MM.1S (cell line): ENCODE data around the gene EXOSC7.

Source experiments
- DNase-seq: peaks from one replicate; pipeline ENCODE4 v3.0.0-alpha.2; 2015
- H2AFZ ChIP-seq: fragments of 300-600 bp; sonication (generic); 2 replicates; pipeline ENCODE4 v1.6.0; 2016; ENCODE audit warnings: antibody characterized with exemption, low read length
- H3F3A ChIP-seq: fragments of 300-600 bp; sonication (generic); 2 replicates; pipeline ENCODE4 v1.6.1; 2016; ENCODE audit warnings: mild to moderate bottlenecking, antibody characterized with exemption, low read length, moderate library complexity, mixed read lengths; ENCODE audit not compliant: insufficient read depth
- H3K27ac ChIP-seq: fragments of 300-600 bp; sonication (generic); 2 replicates; pipeline ENCODE4 v1.5.1; 2016; ENCODE audit warnings: mild to moderate bottlenecking, low read length
- H3K27me3 ChIP-seq: fragments of 300-600 bp; sonication (generic); replicated peaks from 2 replicates; pipeline ENCODE4 v1.6.0; 2016; ENCODE audit warnings: low read length; ENCODE audit not compliant: insufficient read depth
- H3K36me3 ChIP-seq: fragments of 300-600 bp; sonication (generic); replicated peaks from 2 replicates; pipeline ENCODE4 v1.6.1; 2016; ENCODE audit warnings: mild to moderate bottlenecking, low read length, mixed read lengths; ENCODE audit not compliant: insufficient read depth
- H3K4me1 ChIP-seq: fragments of 300-600 bp; sonication (generic); 2 replicates; pipeline ENCODE4 v1.6.1; 2016; ENCODE audit warnings: low read length, mixed read lengths
- H3K4me2 ChIP-seq: fragments of 300-600 bp; sonication (generic); 2 replicates; pipeline ENCODE4 v1.6.0; 2016; ENCODE audit warnings: low read depth, low read length
- H3K4me3 ChIP-seq: fragments of 300-600 bp; sonication (generic); 2 replicates; pipeline ENCODE4 v1.5.1; 2016; ENCODE audit warnings: low read length, mixed read lengths
- H3K79me2 ChIP-seq: fragments of 300-600 bp; sonication (generic); 2 replicates; pipeline ENCODE4 v1.6.1; 2016; ENCODE audit warnings: mixed run types, low read length, mixed read lengths
- H3K9ac ChIP-seq: fragments of 300-600 bp; sonication (generic); 2 replicates; pipeline ENCODE4 v1.6.1; 2016; ENCODE audit warnings: low read length, mixed read lengths
- H3K9me2 ChIP-seq: fragments of 300-600 bp; sonication (generic); replicated peaks from 2 replicates; pipeline ENCODE4 v1.6.1; 2016; ENCODE audit warnings: mild to moderate bottlenecking, low read length, mixed read lengths; ENCODE audit not compliant: insufficient read depth
- H3K9me3 ChIP-seq: fragments of 300-600 bp; sonication (generic); replicated peaks from 2 replicates; pipeline ENCODE4 v1.6.1; 2016; ENCODE audit warnings: mild to moderate bottlenecking, low read length, mixed read lengths; ENCODE audit not compliant: insufficient read depth
- H4K20me1 ChIP-seq: fragments of 300-600 bp; sonication (generic); 2 replicates; pipeline ENCODE4 v1.6.1; 2016; ENCODE audit warnings: mild to moderate bottlenecking, low read length, moderate library complexity, mixed read lengths; ENCODE audit not compliant: insufficient read depth
- CTCF ChIP-seq: fragments of 300-600 bp; sonication (generic); IDR thresholded peaks from 2 replicates; pipeline ENCODE4 v1.5.1; 2016; ENCODE audit warnings: antibody characterized with exemption, low read length, mixed read lengths
- EZH2 ChIP-seq: fragments of 300-600 bp; sonication (generic); optimal IDR thresholded peaks from 2 replicates; pipeline ENCODE3; 2017; ENCODE audit warnings: low read depth, mild to moderate bottlenecking, antibody characterized with exemption, low read length, mixed read lengths
- EZH2phosphoT487 ChIP-seq: fragments of 300-600 bp; sonication (generic); IDR thresholded peaks from 2 replicates; pipeline ENCODE4 v1.6.1; 2018; ENCODE audit warnings: antibody characterized with exemption, low read length

EXOSC7 gene

GRCh38 chr3:45055032-45055410 lies 79.0 kb downstream of the EXOSC7 start:
- H3K4me2 ChIP-seq = no peak overlapping the region

GRCh38 chr3:45055411-45056143 lies 79.5 kb downstream of the EXOSC7 start:
- Histone ChIP-seq H3K27me3 (no peaks in the 10 kb centered on the region), H3K9me3 (no peaks in the 10 kb centered on the region), H3K4me1 (no peaks in the 10 kb centered on the region), H3K9ac (no peak overlapping the region), H3K79me2 (no peaks in the 10 kb centered on the region), H3K27ac (no peak overlapping the region), H3F3A (no peaks in the 10 kb centered on the region), H3K36me3 (no peaks in the 10 kb centered on the region), H4K20me1 (no peaks in the 10 kb centered on the region), H3K4me2 (no peak overlapping the region), H3K9me2 (no peaks in the 10 kb centered on the region), H3K4me3 (no peak overlapping the region), H2AFZ (no peak overlapping the region)
- TF ChIP-seq EZH2phosphoT487 (no peak), CTCF (peak; percentile 34)
- peak; percentile 24 for DNase-seq

More at GRCh38 chr3:45055032-45055410, 79.0 kb downstream of the EXOSC7 start:
- no peaks in the 10 kb centered on the region for H3K9me2 ChIP-seq
- H3K9ac ChIP-seq = no peak overlapping the region
- DNase-seq = no peak
- no peaks in the 10 kb centered on the region for H3K36me3 ChIP-seq
- no peak overlapping the region for H2AFZ ChIP-seq
- TF ChIP-seq EZH2phosphoT487 (no peak), CTCF (no peak), EZH2 (no peak)
- no peak overlapping the region for H3K4me3 ChIP-seq
- H3K27me3 ChIP-seq = no peaks in the 10 kb centered on the region
- H3K9me3 ChIP-seq = no peaks in the 10 kb centered on the region
- H4K20me1 ChIP-seq = no peaks in the 10 kb centered on the region
- no peaks in the 10 kb centered on the region for H3K79me2 ChIP-seq
- no peaks in the 10 kb centered on the region for H3F3A ChIP-seq
- no peak overlapping the region for H3K27ac ChIP-seq
- no peaks in the 10 kb centered on the region for H3K4me1 ChIP-seq

DNA sequence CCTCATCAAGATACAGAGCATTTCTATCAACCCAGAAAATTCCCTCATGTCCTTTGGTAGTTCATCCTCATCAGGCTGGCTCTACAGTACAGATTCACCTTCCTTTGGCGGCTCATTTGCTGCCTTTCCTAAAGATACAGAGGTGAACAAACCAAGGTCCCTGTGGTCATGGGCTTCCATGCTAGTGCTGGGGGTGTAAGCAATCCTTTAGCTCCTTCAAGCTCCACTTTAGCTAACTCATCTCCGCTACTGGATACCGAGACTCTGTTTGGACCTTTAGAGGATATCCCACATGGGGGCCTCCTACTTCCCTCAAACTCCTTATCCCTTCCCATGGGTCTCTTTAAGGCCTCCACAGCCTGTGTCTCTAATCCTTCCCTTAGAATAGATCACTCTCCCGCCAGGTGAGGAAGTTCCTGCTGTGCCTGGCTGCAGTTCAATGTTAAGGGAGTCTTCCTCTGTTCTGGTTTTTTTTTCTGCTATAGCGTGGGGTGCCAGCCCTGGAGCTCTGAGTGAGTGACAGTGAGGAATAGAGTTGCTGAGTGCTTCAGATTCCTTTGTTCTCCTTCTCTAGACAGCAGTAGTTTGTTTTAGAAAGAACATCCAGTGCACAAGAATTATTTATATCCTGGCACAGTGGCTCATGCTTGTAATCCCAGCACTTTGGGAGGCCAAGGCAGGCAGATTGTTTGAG lies 80.7 kb downstream of the EXOSC7 start:
- no peak overlapping the region for H2AFZ ChIP-seq
- H3K9me2 ChIP-seq = no peaks in the 10 kb centered on the region
- TF ChIP-seq CTCF = no peak
- TF ChIP-seq EZH2 = no peak
- no peak for TF ChIP-seq EZH2phosphoT487
- no peak overlapping the region for H3K27ac ChIP-seq
- H3K4me2 ChIP-seq = no peak overlapping the region
- H3K27me3 ChIP-seq = no peaks in the 10 kb centered on the region
- no peak for DNase-seq
- no peaks in the 10 kb centered on the region for H3K9me3 ChIP-seq
- no peaks in the 10 kb centered on the region for H3K4me1 ChIP-seq
- no peaks in the 10 kb centered on the region for H3K36me3 ChIP-seq
- H4K20me1 ChIP-seq = no peaks in the 10 kb centered on the region
- no peak overlapping the region for H3K4me3 ChIP-seq
- no peaks in the 10 kb centered on the region for H3K79me2 ChIP-seq
- H3K9ac ChIP-seq = no peak overlapping the region
- H3F3A ChIP-seq = no peaks in the 10 kb centered on the region
